KOPT-K1 (cell line): Measurements from ENCODE around the gene SYT14.
"Not testable (repeated sequence)": the region's sequence is repeated elsewhere in the genome, so short reads cannot be mapped to it uniquely, and the experiment has no call there.

Experiments used
- H3K27ac ChIP-seq: fragments of 200-600 bp; sonication (generic); 2 replicates; pipeline ENCODE4 v1.5.1; 2016; ENCODE audit warnings: antibody characterized with exemption, mild to moderate bottlenecking, low read depth, low read length; ENCODE audit not compliant: poor library complexity, severe bottlenecking
- H3K36me3 ChIP-seq: fragments of 200-600 bp; sonication (generic); 2 replicates; pipeline ENCODE4 v1.5.1; 2017; ENCODE audit warnings: antibody characterized with exemption, mild to moderate bottlenecking, low read length, moderate library complexity; ENCODE audit not compliant: insufficient read depth
- H3K9me3 ChIP-seq: fragments of 200-600 bp; sonication (generic); 2 replicates; pipeline ENCODE4 v1.5.1; 2017; ENCODE audit warnings: antibody characterized with exemption, low read length, mild to moderate bottlenecking; ENCODE audit not compliant: insufficient read depth, poor library complexity, severe bottlenecking

The SYT14 gene

DNA sequence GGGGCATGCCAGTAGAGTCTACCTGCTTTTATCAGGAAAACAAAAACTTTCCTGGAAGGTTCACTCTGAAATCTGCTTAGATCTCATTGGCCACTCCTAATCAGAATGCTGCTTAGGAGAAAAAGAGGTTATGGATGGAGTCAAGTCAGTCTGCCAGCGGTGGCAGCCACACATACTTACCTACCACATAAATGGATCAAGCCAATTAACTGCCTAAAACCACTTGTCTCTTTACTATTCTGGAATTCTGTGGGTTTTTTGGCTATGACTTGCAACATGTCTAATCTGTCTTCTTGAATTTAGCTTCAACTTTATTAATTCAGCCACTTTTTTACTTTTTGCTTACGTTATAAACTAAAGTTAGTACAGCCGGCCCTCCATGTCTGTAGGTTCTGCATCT lies 154.3 kb downstream of the SYT14 start:
- Histone ChIP-seq H3K9me3 (no peaks in the 10 kb centered on the region), H3K27ac (no peak overlapping the region), H3K36me3 (no peaks in the 10 kb centered on the region)

DNA sequence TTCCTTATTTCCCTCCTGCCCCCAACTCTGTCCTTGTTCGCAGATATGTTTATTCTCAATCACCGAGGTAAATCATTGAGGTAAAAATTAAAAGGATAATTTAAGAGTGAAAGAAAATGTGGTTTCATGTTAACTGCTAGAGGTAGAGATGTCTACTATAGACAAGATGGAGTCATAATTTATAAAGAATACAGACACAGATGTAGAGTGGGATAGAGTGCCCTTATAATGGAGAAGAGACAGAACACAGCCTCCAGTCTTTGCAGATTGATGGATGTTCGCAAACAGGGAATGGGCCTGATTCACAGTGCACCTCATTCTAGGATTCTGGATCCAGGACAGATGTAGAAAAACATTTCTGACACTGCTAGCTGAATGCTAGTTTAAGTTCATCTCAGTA lies 155.4 kb downstream of the SYT14 start:
- Histone ChIP-seq H3K9me3 (no peaks in the 10 kb centered on the region), H3K36me3 (no peaks in the 10 kb centered on the region), H3K27ac (no peak overlapping the region)

DNA sequence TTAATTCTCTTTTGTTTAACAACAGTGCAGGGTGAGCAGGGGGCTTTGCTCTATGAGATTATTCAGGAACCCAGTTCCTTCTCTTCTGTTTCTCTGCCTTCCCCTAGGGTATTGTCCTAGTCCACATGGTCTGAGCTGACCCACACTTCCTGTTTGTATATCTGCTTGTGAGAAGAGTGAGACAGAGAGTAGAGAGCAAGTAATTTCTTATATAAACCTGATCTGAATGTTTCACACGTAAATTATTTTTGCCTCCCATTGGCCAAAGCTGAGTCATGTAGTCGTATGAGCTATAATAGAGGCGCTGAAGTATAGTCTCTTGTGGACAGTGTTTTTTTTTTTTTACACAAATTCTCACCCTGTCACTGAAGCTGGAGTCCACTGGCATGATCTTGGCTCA lies 160.3 kb downstream of the SYT14 start:
- Histone ChIP-seq H3K9me3 (no peaks in the 10 kb centered on the region), H3K27ac (no peak overlapping the region), H3K36me3 (no peaks in the 10 kb centered on the region)

DNA sequence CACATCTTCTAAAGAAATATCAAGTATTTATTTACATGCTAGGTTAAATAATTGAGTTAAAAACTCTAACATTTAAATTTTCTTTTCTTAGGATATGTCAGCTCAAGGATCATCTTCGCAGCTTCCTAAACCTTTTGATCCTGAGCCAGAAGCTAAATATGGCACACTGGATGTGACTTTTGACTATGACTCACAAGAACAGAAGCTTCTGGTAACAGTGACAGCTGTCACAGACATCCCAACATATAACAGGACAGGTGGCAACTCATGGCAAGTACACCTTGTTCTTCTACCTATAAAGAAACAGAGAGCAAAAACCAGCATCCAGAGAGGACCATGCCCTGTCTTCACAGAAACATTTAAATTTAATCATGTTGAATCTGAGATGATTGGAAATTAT lies 161.9 kb downstream of the SYT14 start:
- Histone ChIP-seq H3K27ac (no peak overlapping the region), H3K9me3 (no peaks in the 10 kb centered on the region), H3K36me3 (no peaks in the 10 kb centered on the region)

DNA sequence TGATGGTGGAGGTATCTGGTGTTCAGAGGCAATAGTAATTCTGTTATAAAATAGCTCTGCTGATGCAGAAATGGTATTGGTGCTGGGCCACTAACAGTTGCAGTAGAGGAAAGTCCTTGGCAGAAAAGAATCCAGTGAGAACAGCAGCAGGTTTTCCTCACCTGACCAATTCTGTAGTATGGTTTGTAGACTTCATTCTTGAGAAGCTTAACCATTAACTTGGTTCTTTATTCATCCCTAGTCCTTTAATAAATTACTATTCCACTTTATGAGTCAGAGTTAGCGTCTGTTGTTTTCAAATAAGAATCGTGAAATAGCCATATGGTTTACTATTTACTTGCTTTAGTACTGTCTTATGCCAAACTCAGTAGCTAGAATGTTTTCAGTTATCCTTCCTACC lies 166.1 kb downstream of the SYT14 start:
- H3K27ac ChIP-seq, result no peak overlapping the region
- H3K36me3 ChIP-seq, result no peaks in the 10 kb centered on the region
- no peaks in the 10 kb centered on the region for H3K9me3 ChIP-seq

DNA sequence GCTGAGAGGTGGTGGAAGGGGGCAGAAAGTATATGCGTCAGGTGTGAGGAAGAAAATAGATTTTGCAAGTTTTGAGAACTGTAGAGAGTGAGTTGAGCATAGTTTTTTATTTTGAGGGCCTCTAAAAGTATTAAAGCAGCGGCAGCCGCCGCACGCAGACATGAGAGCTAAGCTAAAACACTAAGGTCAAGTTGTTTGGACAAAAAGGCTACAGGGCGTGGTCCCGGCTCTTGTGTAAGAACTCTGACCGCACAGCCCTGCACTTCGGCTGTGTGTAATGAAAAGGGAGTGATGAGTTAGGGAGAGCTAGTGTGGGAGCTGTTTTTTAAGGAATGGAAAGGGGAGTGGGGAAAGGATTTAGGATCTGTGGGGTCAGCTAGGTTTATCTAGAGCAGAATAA lies 174.9 kb downstream of the SYT14 start:
- not testable (repeated sequence) for H3K9me3 ChIP-seq, H3K36me3 ChIP-seq, H3K27ac ChIP-seq

DNA sequence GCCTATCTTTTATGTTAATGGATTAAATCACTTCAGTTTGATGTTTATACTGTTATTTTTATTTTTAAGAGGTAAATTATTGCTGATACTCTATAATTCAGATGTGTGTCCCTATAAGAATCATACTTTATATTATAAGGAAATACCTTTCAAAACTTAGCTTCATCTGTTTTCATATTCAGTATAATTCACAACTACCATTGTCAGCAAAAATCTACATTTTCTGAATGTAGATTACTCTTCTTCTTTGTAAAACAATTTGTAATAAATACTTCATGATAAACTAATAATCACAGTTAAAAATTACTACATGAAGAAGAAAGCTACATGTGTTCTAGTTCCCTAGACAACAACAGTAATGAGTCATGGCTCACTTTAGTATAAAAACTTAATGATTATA lies 179.2 kb downstream of the SYT14 start:
- no peaks in the 10 kb centered on the region for H3K9me3 ChIP-seq
- no peaks in the 10 kb centered on the region for H3K36me3 ChIP-seq
- H3K27ac ChIP-seq, result no peak overlapping the region

DNA sequence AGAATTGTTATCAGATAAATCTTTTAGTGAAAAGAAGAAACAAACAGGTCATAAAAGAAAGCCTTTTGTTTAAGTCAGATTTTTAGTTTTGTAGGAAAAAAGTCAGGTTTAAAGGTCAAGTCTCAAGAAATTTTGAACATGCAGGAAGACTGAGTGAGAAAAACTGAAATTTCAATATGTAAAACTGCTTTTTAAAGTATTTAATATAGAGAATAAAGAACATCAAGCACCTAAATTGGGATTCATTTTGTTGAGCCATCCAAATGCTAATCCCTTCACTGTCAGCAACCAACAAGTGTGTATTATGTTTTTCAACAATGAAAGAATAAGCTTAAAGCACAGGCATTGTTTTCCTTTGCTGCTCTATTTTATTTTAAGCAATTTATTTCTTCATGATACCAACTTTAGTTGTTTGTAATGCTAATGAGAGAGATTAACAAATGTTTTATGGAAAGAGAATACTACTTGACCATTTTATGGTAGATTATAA lies 179.7 kb downstream of the SYT14 start:
- Histone ChIP-seq H3K27ac (no peak overlapping the region), H3K36me3 (no peaks in the 10 kb centered on the region), H3K9me3 (no peaks in the 10 kb centered on the region)

DNA sequence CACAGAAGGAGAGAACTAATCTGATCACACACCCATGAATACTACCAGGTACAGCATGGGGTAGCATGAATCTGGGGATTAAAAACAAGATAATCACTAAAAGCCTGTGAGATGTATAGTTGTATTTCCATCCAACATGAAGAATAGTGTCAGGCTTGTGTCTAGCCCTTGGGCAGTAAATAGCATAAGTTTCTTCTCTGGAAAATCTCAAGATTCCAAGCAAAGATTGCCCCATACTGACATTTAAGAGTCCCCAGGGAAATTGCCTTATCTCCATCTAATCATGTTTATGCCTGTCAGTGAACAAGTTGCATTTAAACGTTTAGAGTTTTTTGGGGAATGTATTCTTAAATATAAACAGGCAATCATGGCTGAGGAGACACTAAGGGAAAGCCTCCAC lies 185.4 kb downstream of the SYT14 start:
- Histone ChIP-seq H3K27ac (no peak overlapping the region), H3K9me3 (no peaks in the 10 kb centered on the region), H3K36me3 (no peaks in the 10 kb centered on the region)

DNA sequence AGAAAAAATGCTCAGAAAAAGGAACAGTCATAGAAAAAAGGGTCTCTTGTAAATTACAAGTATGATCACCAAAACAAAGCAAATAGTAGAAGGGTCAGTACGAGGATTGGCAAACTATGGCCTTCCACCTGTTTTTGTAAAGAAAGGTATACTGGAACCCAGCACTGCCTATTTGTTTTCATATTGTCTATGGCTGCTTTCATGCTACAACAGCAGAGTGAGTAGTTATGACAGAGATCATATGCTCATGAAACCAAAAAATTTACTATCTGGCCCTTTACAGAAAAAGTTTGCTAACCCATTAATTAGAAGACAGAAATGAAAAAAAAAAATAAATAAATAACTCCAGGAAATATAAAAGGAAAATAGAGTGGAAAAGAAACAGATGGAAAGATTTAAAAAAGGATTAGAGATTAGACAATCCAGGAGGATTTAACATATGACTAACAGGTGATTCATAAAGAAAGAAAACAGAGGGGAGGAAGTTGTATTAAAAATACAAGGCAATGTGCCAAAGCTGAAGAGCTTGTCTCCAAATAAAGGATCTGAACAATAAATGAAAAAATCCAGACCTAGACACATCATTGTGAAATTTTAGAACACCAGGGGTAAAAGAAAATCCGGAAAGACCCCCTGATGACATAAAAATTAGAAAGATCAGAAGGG lies 186.0 kb downstream of the SYT14 start:
- no peaks in the 10 kb centered on the region for H3K36me3 ChIP-seq
- H3K27ac ChIP-seq, result no peak overlapping the region
- H3K9me3 ChIP-seq, result no peaks in the 10 kb centered on the region

DNA sequence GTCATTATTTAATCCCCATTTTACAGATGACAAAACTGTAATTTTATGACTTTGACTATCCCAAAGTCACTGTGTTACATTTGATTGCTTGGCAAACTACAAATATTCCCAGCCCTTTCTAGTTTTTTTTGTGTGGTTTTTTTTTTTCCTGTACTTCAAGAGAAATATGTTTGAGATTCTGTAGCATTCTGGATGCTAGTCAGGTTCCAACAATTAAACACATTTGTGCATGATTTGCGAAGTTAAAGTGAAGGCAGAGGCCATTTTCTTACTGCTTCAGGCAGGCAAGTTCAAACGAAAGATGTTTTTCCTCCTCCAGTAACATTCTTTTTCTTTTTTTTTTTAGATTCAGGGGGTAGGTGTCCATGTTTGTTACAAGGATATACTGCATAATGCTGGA lies 186.7 kb downstream of the SYT14 start:
- Histone ChIP-seq H3K9me3 (no peaks in the 10 kb centered on the region), H3K36me3 (no peaks in the 10 kb centered on the region), H3K27ac (no peak overlapping the region)

DNA sequence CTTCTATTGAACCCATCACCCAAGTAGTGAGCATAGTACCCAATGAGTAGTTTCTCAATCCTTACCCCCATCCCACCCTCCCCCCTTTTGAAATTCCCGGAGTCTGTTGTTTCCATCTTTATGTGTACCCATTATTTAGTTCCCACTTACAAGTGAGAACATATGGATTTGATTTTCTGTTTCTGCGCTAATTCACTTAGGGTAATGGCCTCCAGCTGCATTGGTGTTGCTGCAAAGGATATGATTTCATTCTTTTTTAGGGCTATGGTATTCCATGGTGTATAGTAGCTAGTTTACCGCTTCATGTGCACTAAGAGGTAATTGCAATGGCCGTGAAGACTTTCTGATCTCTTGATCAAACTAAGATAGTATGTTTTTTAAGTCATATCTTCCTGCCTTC lies 187.1 kb downstream of the SYT14 start:
- no peak overlapping the region for H3K27ac ChIP-seq
- H3K9me3 ChIP-seq, result no peaks in the 10 kb centered on the region
- H3K36me3 ChIP-seq, result no peaks in the 10 kb centered on the region

DNA sequence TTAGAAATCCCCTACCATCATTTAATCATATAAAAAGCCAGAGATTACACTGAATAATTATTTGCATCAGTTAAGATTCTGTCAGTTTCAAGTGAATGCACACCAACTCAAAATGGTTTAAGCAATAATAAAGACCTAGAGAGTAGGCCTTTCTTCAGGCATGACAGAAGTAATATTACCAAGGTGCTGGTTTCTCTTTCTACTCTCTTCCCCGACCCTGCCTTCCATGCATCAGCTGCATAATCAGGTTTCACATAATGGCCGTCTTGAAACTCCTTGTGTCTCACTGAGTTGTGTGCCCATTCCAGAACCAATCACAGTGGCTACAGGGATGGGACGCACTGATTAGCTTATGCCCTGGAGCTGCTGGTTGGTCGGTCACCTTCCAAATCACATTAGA lies 191.1 kb downstream of the SYT14 start:
- no peaks in the 10 kb centered on the region for H3K9me3 ChIP-seq
- no peaks in the 10 kb centered on the region for H3K36me3 ChIP-seq
- H3K27ac ChIP-seq, result no peak overlapping the region

DNA sequence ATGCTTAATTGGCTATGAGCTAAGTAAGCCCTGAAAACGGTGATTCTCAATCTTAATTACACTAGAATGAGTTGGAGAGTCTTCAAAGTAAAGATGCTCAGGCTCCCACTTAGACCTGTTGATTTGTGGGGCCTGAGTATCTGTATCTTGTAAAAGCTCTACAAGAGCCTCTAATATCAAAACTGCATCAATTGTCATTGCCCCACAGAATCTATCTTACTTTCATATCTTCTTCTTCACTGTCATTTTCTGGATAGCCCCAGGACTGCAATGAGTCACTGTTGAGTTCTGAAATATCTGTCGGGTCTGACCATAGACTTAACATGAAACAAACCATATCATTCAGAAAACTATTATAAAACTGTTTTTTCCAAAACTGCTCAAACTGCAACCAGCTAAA lies 191.7 kb downstream of the SYT14 start:
- no peak overlapping the region for H3K27ac ChIP-seq
- H3K9me3 ChIP-seq, result no peaks in the 10 kb centered on the region
- H3K36me3 ChIP-seq, result no peaks in the 10 kb centered on the region

DNA sequence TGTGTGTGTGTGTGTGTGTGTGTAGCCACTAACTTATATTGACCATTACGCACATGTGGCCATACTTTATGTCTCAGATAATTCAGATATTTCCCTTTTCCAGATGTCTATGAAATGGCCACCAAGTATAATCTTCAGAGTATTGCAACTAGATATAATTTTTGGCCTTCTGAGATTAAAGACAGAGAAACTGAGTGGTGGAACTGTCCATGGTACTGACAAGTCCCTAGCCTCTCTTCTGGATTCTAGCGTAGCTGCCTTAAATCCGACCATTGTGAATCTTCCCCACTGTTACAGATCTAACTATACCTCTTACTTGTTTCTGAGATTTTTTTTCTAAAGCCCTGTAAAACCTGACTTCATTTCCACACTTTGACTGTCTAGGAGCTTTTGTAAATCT lies 194.6 kb downstream of the SYT14 start:
- Histone ChIP-seq H3K27ac (no peak overlapping the region), H3K36me3 (no peaks in the 10 kb centered on the region), H3K9me3 (no peaks in the 10 kb centered on the region)

DNA sequence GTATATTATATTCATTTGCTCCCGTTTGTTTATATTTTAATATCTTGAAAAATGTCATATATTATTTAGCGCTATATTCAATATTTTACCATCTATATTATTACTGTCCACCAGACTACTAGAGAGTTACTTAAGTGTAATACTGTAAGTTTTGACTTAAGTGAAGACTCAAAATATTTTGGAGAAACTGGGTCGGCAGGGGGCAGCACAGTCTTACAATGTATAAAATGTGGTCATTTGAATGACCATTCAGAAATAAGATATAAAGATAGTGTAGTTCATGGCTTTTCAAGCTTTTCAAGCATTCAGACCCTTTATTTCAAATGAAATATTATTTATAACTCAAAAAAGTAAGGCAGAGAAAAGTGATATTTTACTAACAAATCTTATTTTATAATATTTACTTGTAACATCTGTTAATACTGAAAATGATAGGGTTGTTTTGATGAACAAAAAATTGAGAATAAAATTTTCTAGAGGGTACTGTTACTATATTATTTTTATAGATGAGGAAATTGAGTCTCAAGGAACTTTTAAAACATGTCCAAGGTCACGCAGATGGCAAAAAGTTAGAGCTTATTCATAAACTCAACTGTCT lies 205.5 kb downstream of the SYT14 start:
- H3K9me3 ChIP-seq, result no peaks in the 10 kb centered on the region
- H3K36me3 ChIP-seq, result no peaks in the 10 kb centered on the region
- H3K27ac ChIP-seq, result no peak overlapping the region
